CD8-positive, alpha-beta memory T cell (primary cell): ENCODE data around the gene GALK2. TPM values are rescaled to one million over a fixed set of nuclear protein-coding genes. Genes with fewer than 3 reads are reported as not detected.
A peak's percentile ranks its signal among the peaks of the same experiment; 100 is the strongest.
"Not testable (repeated sequence)": the region's sequence is repeated elsewhere in the genome, so short reads cannot be mapped to it uniquely, and the experiment has no call there.

ENCODE experiments used
- CTCF ChIA-PET: fragments of 350-600 bp; sonication (Branson Sonifier 250); formaldehyde crosslinking; loops from one replicate; lab custom pipeline; 2021; ENCODE audit warnings: antibody characterized with exemption; lab: Charles Lee
- POLR2A ChIA-PET: fragments of 350-600 bp; sonication (Branson Sonifier 250); formaldehyde crosslinking; loops from one replicate; lab custom pipeline; 2021; ENCODE audit warnings: antibody characterized with exemption; lab: Charles Lee
- DNase-seq, 5 donors: peaks; one replicate each; pipeline versions ENCODE4 v3.0.0 to v3.0.0-alpha.2; 2020 to 2022; ENCODE audit warnings: mixed read lengths in 1 of 5
- H3K27ac ChIP-seq: one replicate; pipeline ENCODE4 v1.7.0; 2013; ENCODE audit warnings: low read depth, mild to moderate bottlenecking, low read length, moderate library complexity
- H3K27me3 ChIP-seq: 2 replicates; pipeline ENCODE4 v1.7.0; 2013; ENCODE audit warnings: low read length, mild to moderate bottlenecking; ENCODE audit not compliant: insufficient read depth, poor library complexity, severe bottlenecking
- H3K36me3 ChIP-seq: 2 replicates; pipeline ENCODE4 v1.7.0; 2013; ENCODE audit warnings: mild to moderate bottlenecking, low read length, moderate library complexity; ENCODE audit not compliant: insufficient read depth
- H3K4me1 ChIP-seq: 2 replicates; pipeline ENCODE4 v1.7.0; 2013; ENCODE audit warnings: mild to moderate bottlenecking, low read length, moderate library complexity; ENCODE audit not compliant: insufficient read depth
- H3K4me3 ChIP-seq: 2 replicates; pipeline ENCODE4 v1.7.0; 2013; ENCODE audit warnings: mild to moderate bottlenecking, low read length
- H3K9me3 ChIP-seq: 2 replicates; pipeline ENCODE4 v1.7.0; 2013; ENCODE audit warnings: mild to moderate bottlenecking, low read length
- H3K27ac Mint-ChIP-seq, 8 donors: one replicate each; pipeline ENCODE4 v1.8.0; 2020 to 2021; ENCODE audit warnings: mixed read lengths in 8 of 8, mild to moderate bottlenecking in 6 of 8, inconsistent platforms in 3 of 8, moderate library complexity in 3 of 8
- H3K27me3 Mint-ChIP-seq, 2 donors: one replicate each; pipeline ENCODE4 v1.8.0; 2020 to 2021; ENCODE audit warnings: mixed read lengths in 2 of 2, mild to moderate bottlenecking in 1 of 2, moderate library complexity in 1 of 2
- H3K36me3 Mint-ChIP-seq, 3 donors: one replicate each; pipeline ENCODE4 v1.8.0; 2020 to 2021; ENCODE audit warnings: mixed read lengths in 3 of 3, inconsistent platforms in 1 of 3, mild to moderate bottlenecking in 1 of 3
- H3K4me1 Mint-ChIP-seq, 3 donors: one replicate each; pipeline ENCODE4 v1.8.0; 2020 to 2021; ENCODE audit warnings: mixed read lengths in 3 of 3, inconsistent platforms in 1 of 3, mild to moderate bottlenecking in 1 of 3
- H3K4me3 Mint-ChIP-seq, 7 donors: one replicate each; pipeline ENCODE4 v1.8.0; 2020 to 2021; ENCODE audit warnings: mixed read lengths in 7 of 7, mild to moderate bottlenecking in 6 of 7, moderate library complexity in 4 of 7, inconsistent platforms in 2 of 7
- H3K9me3 Mint-ChIP-seq, 5 donors: one replicate each; pipeline ENCODE4 v1.8.0; 2020 to 2022; ENCODE audit warnings: mixed read lengths in 5 of 5, mild to moderate bottlenecking in 3 of 5, moderate library complexity in 2 of 5, inconsistent platforms in 1 of 5
- polyA plus RNA-seq: library from polyadenylated mRNA; unstranded; fragments of 300-500 nt; fragmentation: Illumina TruSeq; gene quantifications from one replicate; pipeline ENCODE4 v1.2.3, GENCODE V29; 2021
- total RNA-seq, 2 experiments: library from RNA; stranded (reverse); gene quantifications; one replicate each; pipeline ENCODE4 v1.2.3, GENCODE V29; 2021

GALK2 gene
- total and polyA plus RNA-seq, 3 experiments from 2014 or later: 21.3 to 28.0 (median 26.2) TPM

GRCh38 chr15:49331951-49332350 lies 161.9 kb downstream of the GALK2 start:
- no peaks in the 10 kb centered on the region for H3K9me3 Mint-ChIP-seq
- H3K27ac Mint-ChIP-seq: peak overlapping the region in 1 of 8 donors; percentile 25
- Histone ChIP-seq H3K36me3 (peaks cover 7% of the 10 kb centered on the region), H3K27me3 (no peaks in the 10 kb centered on the region), H3K9me3 (no peaks in the 10 kb centered on the region), H3K4me1 (no peaks in the 10 kb centered on the region), H3K4me3 (no peak overlapping the region), H3K27ac (no peak overlapping the region)
- H3K27me3 Mint-ChIP-seq: no peaks in the 10 kb centered on the region
- POLR2A ChIA-PET: no interaction called here
- H3K4me1 Mint-ChIP-seq: no peaks in the 10 kb centered on the region
- CTCF ChIA-PET: no interaction called here
- no peak overlapping the region for H3K4me3 Mint-ChIP-seq
- H3K36me3 Mint-ChIP-seq: peaks cover 7 to 32% (median 17%) of the 10 kb centered on the region in 3 donors
- DNase-seq: no peak

GRCh38 chr15:49339656-49340055 lies 169.6 kb downstream of the GALK2 start:
- ChIA-PET POLR2A (no interaction called here), CTCF (no interaction called here)
- H3K4me1 ChIP-seq: no peaks in the 10 kb centered on the region
- H3K36me3 ChIP-seq: no peaks in the 10 kb centered on the region
- no peak for DNase-seq
- no peak overlapping the region for H3K4me3 ChIP-seq
- H3K4me3 Mint-ChIP-seq: peak overlapping the region in 1 of 7 donors; percentile 8
- no peaks in the 10 kb centered on the region for H3K9me3 ChIP-seq
- H3K27ac ChIP-seq: no peak overlapping the region
- H3K4me1 Mint-ChIP-seq: peaks cover 0 to 7% (median 0%) of the 10 kb centered on the region in 3 donors
- no peaks in the 10 kb centered on the region for H3K27me3 Mint-ChIP-seq
- H3K9me3 Mint-ChIP-seq: peaks cover 0 to 14% (median 6%) of the 10 kb centered on the region in 5 donors
- H3K27me3 ChIP-seq: no peaks in the 10 kb centered on the region
- H3K36me3 Mint-ChIP-seq: peaks cover 25 to 52% (median 48%) of the 10 kb centered on the region in 3 donors
- H3K27ac Mint-ChIP-seq: no peak overlapping the region

GRCh38 chr15:49343546-49343945 lies 173.5 kb downstream of the GALK2 start:
- POLR2A ChIA-PET: no interaction called here
- no peak overlapping the region for H3K4me3 Mint-ChIP-seq
- no peaks in the 10 kb centered on the region for H3K27me3 ChIP-seq

GRCh38 chr15:49354439-49354838 lies 184.4 kb downstream of the GALK2 start:
- H3K4me1 Mint-ChIP-seq, CTCF ChIA-PET, H3K27ac ChIP-seq, POLR2A ChIA-PET, H3K4me3 Mint-ChIP-seq, H3K27me3 ChIP-seq, H3K36me3 ChIP-seq, H3K4me1 ChIP-seq, H3K27me3 Mint-ChIP-seq, H3K9me3 ChIP-seq, H3K4me3 ChIP-seq, DNase-seq, H3K27ac Mint-ChIP-seq: not testable (repeated sequence)
- H3K36me3 Mint-ChIP-seq: peaks cover 5 to 14% (median 11%) of the 10 kb centered on the region in 3 donors
- H3K9me3 Mint-ChIP-seq: peaks cover 6 to 20% (median 16%) of the 10 kb centered on the region in 5 donors

More at GRCh38 chr15:49343546-49343945, 173.5 kb downstream of the GALK2 start:
- Histone ChIP-seq H3K4me1 (no peaks in the 10 kb centered on the region), H3K4me3 (no peak overlapping the region), H3K9me3 (no peaks in the 10 kb centered on the region), H3K36me3 (no peaks in the 10 kb centered on the region), H3K27ac (no peak overlapping the region)
- CTCF ChIA-PET: no interaction called here
- Mint-ChIP-seq H3K4me1 (peaks cover 0 to 7% (median 0%) of the 10 kb centered on the region in 3 donors), H3K9me3 (peaks cover 0 to 14% (median 6%) of the 10 kb centered on the region in 5 donors), H3K36me3 (peaks cover 21 to 59% (median 50%) of the 10 kb centered on the region in 3 donors), H3K27ac (no peak overlapping the region), H3K27me3 (peaks cover 0 to 3% of the 10 kb centered on the region in 2 donors)
- no peak for DNase-seq

GRCh38 chr15:49361370-49361769 lies 191.3 kb downstream of the GALK2 start:
- no peaks in the 10 kb centered on the region for H3K4me1 Mint-ChIP-seq
- Histone ChIP-seq H3K36me3 (no peaks in the 10 kb centered on the region), H3K4me3 (no peak overlapping the region), H3K27me3 (no peaks in the 10 kb centered on the region), H3K4me1 (no peaks in the 10 kb centered on the region), H3K27ac (no peak overlapping the region), H3K9me3 (no peaks in the 10 kb centered on the region)
- no peak for DNase-seq
- H3K36me3 Mint-ChIP-seq: peaks cover 1 to 24% (median 3%) of the 10 kb centered on the region in 3 donors
- peaks cover 4 to 41% (median 18%) of the 10 kb centered on the region in 5 donors for H3K9me3 Mint-ChIP-seq
- no peak overlapping the region for H3K4me3 Mint-ChIP-seq
- H3K27ac Mint-ChIP-seq: no peak overlapping the region
- CTCF ChIA-PET: no interaction called here
- POLR2A ChIA-PET: no interaction called here
- no peaks in the 10 kb centered on the region for H3K27me3 Mint-ChIP-seq

- H3K27me3 Mint-ChIP-seq: no peaks in the 10 kb centered on the region
- POLR2A ChIA-PET: no interaction called here
- no peaks in the 10 kb centered on the region for H3K4me1 Mint-ChIP-seq
- no peaks in the 10 kb centered on the region for H3K27me3 ChIP-seq
- H3K4me1 ChIP-seq: no peaks in the 10 kb centered on the region
- H3K9me3 ChIP-seq: no peaks in the 10 kb centered on the region
- DNase-seq: no peak
- peaks cover 2 to 32% (median 3%) of the 10 kb centered on the region in 3 donors for H3K36me3 Mint-ChIP-seq
- no peak overlapping the region for H3K27ac Mint-ChIP-seq
- H3K36me3 ChIP-seq: no peaks in the 10 kb centered on the region
- H3K4me3 ChIP-seq: no peak overlapping the region
- no peak overlapping the region for H3K4me3 Mint-ChIP-seq
- H3K27ac ChIP-seq: no peak overlapping the region
- CTCF ChIA-PET: no interaction called here
- peaks cover 2 to 35% (median 12%) of the 10 kb centered on the region in 5 donors for H3K9me3 Mint-ChIP-seq
Observed at GRCh38 chr15:49366496-49366895, 196.4 kb downstream of the GALK2 start.

GRCh38 chr15:49370782-49371181 lies 200.7 kb downstream of the GALK2 start:
- Histone ChIP-seq H3K9me3 (no peaks in the 10 kb centered on the region), H3K36me3 (no peaks in the 10 kb centered on the region), H3K27ac (no peak overlapping the region), H3K27me3 (no peaks in the 10 kb centered on the region), H3K4me3 (no peak overlapping the region), H3K4me1 (no peaks in the 10 kb centered on the region)
- Mint-ChIP-seq H3K4me3 (no peak overlapping the region), H3K27me3 (no peaks in the 10 kb centered on the region), H3K9me3 (peaks cover 2 to 9% (median 5%) of the 10 kb centered on the region in 5 donors), H3K4me1 (no peaks in the 10 kb centered on the region), H3K36me3 (peaks cover 1 to 14% (median 2%) of the 10 kb centered on the region in 3 donors), H3K27ac (no peak overlapping the region)
- CTCF ChIA-PET: no interaction called here
- POLR2A ChIA-PET: no interaction called here
- no peak for DNase-seq

- Histone ChIP-seq H3K27ac (no peak overlapping the region), H3K4me3 (no peak overlapping the region), H3K4me1 (no peaks in the 10 kb centered on the region), H3K27me3 (no peaks in the 10 kb centered on the region), H3K36me3 (no peaks in the 10 kb centered on the region), H3K9me3 (no peaks in the 10 kb centered on the region)
- no peak overlapping the region for H3K27ac Mint-ChIP-seq
- no peak for DNase-seq
- no peaks in the 10 kb centered on the region for H3K27me3 Mint-ChIP-seq
- H3K36me3 Mint-ChIP-seq: peaks cover 0 to 7% (median 1%) of the 10 kb centered on the region in 3 donors
- CTCF ChIA-PET: no interaction called here
- peaks cover 2 to 6% (median 4%) of the 10 kb centered on the region in 5 donors for H3K9me3 Mint-ChIP-seq
- H3K4me1 Mint-ChIP-seq: no peaks in the 10 kb centered on the region
- POLR2A ChIA-PET: no interaction called here
- H3K4me3 Mint-ChIP-seq: no peak overlapping the region
Observed at GRCh38 chr15:49372366-49372765, 202.3 kb downstream of the GALK2 start.
